ENCODE data around the gene RSPO1. TPM values are rescaled to one million over a fixed set of nuclear protein-coding genes. Genes with fewer than 3 reads are reported as not detected.

RSPO1 gene
- total and polyA plus RNA-seq, 10 of the 15 experiments (the other 5 are each of a cell fraction or from before 2014, with no cell fraction given) = not detected

- TF ChIP-seq KAT2A (conservative IDR thresholded peaks at IDR 0.05; ENCODE audit: control insufficient read depth, low read depth, low read length) = no peak
- no peak for TF ChIP-seq CREB1 (IDR thresholded peaks at IDR 0.05; ENCODE audit: low read depth)
- no peak for TF ChIP-seq CHD1 (IDR thresholded peaks at IDR 0.05; ENCODE audit: low read depth, low read length)
- TF ChIP-seq ESRRA (IDR thresholded peaks at IDR 0.05; ENCODE audit: low read length) = no peak
These were observed 31.7 kb upstream of the RSPO1 start (continued) for GRCh38 chr1:37666241-37666867.

DNA sequence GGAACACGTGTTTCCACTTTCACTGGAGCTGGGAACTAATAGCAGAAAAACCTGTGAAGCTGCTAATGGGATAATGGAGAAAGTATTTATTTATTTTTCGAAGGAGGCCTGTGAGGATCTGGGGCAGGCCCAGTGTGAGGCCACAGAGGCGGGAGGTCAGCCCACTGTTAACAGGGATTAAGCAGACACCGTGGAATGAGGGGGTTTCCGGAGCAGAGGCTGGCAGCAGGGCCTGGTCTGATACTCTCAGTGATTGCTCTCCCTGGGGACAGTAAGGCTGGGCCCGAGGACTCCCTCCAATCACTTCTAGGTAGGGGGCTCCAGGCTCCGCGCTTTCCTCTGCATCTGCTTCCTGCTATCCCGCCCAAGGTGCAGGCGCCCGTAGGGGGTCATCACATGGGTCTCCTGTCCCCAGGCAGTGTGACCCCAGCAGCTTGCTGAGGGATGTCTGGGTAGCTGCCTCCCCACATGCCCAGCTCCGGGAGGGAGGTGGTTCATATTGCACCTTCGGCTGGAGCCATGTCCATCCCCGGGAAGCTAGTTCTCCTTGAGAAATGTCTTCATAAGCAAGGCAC is 28.8 kb upstream of the RSPO1 start:
- BruUV-seq (replicated peaks) = no TSS peak
- no peaks in the 10 kb centered on the region; a peak in 1 of 4 replicates for H3K27me3 ChIP-seq (replicated peaks in 1 of 2; ENCODE audit: control insufficient read depth in 2 of 2, insufficient read depth in 2 of 2, low read length in 1 of 2)
- H3K4me1 ChIP-seq (ENCODE audit: control insufficient read depth, insufficient read depth, low read length) = no peaks in the 10 kb centered on the region
- no peak for TF ChIP-seq BACH1 (IDR thresholded peaks at IDR 0.05; ENCODE audit: borderline replicate concordance)
- TF ChIP-seq, protein P1, sequence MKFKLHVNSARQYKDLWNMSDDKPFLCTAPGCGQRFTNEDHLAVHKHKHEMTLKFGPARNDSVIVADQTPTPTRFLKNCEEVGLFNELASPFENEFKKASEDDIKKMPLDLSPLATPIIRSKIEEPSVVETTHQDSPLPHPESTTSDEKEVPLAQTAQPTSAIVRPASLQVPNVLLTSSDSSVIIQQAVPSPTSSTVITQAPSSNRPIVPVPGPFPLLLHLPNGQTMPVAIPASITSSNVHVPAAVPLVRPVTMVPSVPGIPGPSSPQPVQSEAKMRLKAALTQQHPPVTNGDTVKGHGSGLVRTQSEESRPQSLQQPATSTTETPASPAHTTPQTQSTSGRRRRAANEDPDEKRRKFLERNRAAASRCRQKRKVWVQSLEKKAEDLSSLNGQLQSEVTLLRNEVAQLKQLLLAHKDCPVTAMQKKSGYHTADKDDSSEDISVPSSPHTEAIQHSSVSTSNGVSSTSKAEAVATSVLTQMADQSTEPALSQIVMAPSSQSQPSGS (IDR thresholded peaks at IDR 0.05; ENCODE audit: low read length) = no peak
- TF ChIP-seq CREM (IDR thresholded peaks at IDR 0.05; ENCODE audit: low read depth) = no peak
- TF ChIP-seq PAX5 (IDR thresholded peaks at IDR 0.05; ENCODE audit: borderline replicate concordance, low read depth, low read length) = no peak
- TF ChIP-seq TBL1XR1 (IDR thresholded peaks at IDR 0.05; ENCODE audit: low read depth, low read length) = no peak
- TF ChIP-seq CBX3 (IDR thresholded peaks at IDR 0.05; ENCODE audit: borderline replicate concordance, low read depth) = no peak
- intact Hi-C loops (cut with micrococcal nuclease; ENCODE audit: unreplicated experiment) = no loop called here
- H3K79me2 ChIP-seq (ENCODE audit: control insufficient read depth, insufficient read depth, low read length) = no peaks in the 10 kb centered on the region
- H3K4me2 ChIP-seq (ENCODE audit: control insufficient read depth, insufficient read depth) = no peak overlapping the region
- SMC1A ChIA-PET (ENCODE audit: uncharacterized antibody, unreplicated experiment) = interaction anchor here (1.3 to 1.8 kb wide), 2 partner anchors 18 to 182 kb away, joined by 3 to 5 read pairs; no protein-coding TSS in a partner anchor
- no peak overlapping the region for H2AFZ ChIP-seq (ENCODE audit: control insufficient read depth, low read depth, low read length)
- CTCF ChIA-PET = interaction anchor here (1.4 kb wide), 1 partner anchor 60 kb away, joined by 6 read pairs; no protein-coding TSS in a partner anchor
- RAD21 ChIA-PET (ENCODE audit: unreplicated experiment) = no interaction called here
- no peak overlapping the region for H3K27ac ChIP-seq (ENCODE audit: control insufficient read depth, insufficient read depth)
- no peak for FAIRE-seq
- no peak overlapping the region for H3K4me3 ChIP-seq
- 63% methylated on average over 14 of the region's 14 CpGs for WGBS (ENCODE audit: insufficient coverage, insufficient replicate concordance, low lambda C conversion rate, missing lambda C conversion rate)
- POLR2A ChIA-PET = no interaction called here
- H3K9me3 ChIP-seq (replicated peaks; ENCODE audit: control insufficient read depth, insufficient read depth, low read length) = no peaks in the 10 kb centered on the region
- no peak for DNase-seq (ENCODE audit: low read depth, low spot score)
- in situ Hi-C loops (cut with MboI) = no loop called here
- H4K20me1 ChIP-seq (ENCODE audit: control insufficient read depth, insufficient read depth) = no peaks in the 10 kb centered on the region
- no peak overlapping the region for H3K9ac ChIP-seq (ENCODE audit: control insufficient read depth, insufficient read depth, low read length)
- no peaks in the 10 kb centered on the region for H3K36me3 ChIP-seq (ENCODE audit: control insufficient read depth in 2 of 2, insufficient read depth in 2 of 2, low read length in 1 of 2)
- ATAC-seq = no peak
